RKO (cell line): ENCODE results near the gene BTF3.
A peak's percentile ranks its signal among the peaks of the same experiment; 100 is the strongest.

Experiments used
- DNase-seq: peaks from one replicate; pipeline ENCODE4 v3.0.0-alpha.2; 2016; ENCODE audit warnings: low spot score

Gene BTF3

GRCh38 chr5:73525606-73526203 is 27.5 kb downstream of the BTF3 start:
- no peak for DNase-seq

GRCh38 chr5:73528248-73528647 is 30.0 kb downstream of the BTF3 start:
- DNase-seq: no peak

DNA sequence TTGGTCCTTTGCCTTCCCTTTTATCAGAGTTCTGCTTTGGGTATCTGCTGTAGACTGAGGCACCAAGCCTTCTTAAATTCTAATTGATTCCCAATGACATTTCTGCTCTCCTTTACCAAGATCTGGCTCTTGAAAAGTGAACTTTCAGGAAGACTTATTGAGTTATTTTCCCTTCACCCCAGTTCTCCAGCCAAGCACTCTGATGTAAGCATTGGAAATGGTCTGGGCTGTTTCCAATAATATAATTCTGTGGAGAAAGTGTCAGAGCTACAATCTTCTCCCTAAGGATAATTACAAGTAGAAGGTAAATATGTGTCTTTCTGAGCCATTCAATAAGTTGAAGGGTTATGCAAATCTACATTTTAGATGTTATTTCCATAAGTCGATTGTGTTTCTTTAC is 30.8 kb downstream of the BTF3 start:
- DNase-seq: no peak

DNA sequence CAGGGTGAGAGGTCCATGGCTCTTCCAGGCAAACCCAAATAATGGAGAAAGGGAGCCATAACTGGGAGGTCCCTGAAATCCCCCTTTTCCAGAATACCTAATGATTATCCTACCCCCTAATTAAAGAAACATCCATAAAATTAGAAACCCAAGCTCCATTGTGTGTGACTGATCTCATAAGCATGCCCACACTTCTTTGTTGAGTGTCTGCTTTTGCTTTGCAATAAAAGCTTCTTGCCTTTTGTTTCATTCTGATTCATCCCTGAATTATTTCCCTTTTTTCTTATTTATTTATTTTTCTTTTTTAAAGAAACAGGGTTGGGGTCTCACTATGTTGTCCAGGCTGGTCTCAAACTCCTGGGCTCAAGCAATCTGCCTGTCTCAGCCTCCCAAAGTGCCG is 33.1 kb downstream of the BTF3 start:
- DNase-seq: peak; percentile 20

DNA sequence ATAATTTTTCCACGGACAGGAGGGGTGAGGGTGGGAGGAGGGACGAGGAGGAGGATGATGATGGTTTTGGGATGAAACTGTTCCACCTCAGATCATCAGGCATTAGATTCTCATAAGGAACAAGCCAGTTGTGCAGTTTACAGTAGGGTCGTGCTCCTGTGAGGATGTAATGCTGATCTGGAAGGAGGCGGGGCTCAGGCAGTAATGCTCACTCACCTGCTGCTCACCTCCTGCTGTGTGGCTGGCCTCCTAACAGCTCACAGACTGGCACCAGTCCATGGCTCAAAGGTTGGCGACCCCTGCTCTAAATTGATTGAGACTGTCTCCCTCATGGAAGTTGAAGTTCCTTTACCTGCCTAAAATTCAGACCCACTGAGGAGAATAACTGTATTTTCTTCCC is 34.0 kb downstream of the BTF3 start:
- no peak for DNase-seq

GRCh38 chr5:73534011-73534644 is 35.9 kb downstream of the BTF3 start:
- peak; percentile 21 for DNase-seq

DNA sequence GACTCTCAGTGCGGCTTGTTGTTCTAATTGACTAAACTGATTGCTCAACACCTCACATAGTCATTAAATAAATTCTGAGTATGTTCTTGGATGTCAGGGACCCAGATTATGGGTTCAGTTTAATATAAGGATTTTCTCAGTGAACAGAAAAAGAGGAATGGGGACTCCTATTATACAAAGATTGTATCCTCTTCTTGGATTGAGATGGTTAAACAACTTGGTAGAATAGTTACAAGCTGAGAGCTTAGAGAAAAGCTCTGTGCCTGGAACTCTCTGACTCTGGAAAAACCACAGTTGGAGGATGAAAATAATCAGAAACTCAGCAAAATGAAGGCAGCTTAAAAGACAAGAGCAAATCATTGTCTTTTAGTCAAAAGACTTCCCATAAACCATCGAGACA is 36.7 kb downstream of the BTF3 start:
- DNase-seq: no peak

- no peak for DNase-seq
Observed at GRCh38 chr5:73539730-73540129, 41.5 kb downstream of the BTF3 start.

DNA sequence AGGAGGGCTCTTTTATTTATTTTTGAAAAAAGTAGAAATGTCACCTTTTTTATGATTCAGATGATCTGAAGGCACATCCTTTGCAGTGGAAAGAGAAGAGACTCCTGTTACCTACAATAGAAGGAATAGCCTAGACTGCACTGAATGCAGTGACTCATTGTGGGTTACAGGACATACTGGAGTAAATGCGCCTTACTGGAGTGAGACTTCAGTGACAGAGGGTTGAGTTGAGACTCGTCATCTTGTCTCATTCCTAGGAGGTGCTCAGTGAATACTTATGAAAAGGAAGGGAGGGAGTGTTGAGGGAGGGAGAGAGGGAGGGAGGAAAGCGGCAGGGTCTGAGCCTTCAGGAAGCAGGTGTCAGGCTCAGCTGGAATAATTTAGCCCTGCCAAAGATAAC is 42.0 kb downstream of the BTF3 start:
- peak; percentile 91 for DNase-seq

- no peak for DNase-seq
Observed at GRCh38 chr5:73542020-73542419, 43.8 kb downstream of the BTF3 start.

DNA sequence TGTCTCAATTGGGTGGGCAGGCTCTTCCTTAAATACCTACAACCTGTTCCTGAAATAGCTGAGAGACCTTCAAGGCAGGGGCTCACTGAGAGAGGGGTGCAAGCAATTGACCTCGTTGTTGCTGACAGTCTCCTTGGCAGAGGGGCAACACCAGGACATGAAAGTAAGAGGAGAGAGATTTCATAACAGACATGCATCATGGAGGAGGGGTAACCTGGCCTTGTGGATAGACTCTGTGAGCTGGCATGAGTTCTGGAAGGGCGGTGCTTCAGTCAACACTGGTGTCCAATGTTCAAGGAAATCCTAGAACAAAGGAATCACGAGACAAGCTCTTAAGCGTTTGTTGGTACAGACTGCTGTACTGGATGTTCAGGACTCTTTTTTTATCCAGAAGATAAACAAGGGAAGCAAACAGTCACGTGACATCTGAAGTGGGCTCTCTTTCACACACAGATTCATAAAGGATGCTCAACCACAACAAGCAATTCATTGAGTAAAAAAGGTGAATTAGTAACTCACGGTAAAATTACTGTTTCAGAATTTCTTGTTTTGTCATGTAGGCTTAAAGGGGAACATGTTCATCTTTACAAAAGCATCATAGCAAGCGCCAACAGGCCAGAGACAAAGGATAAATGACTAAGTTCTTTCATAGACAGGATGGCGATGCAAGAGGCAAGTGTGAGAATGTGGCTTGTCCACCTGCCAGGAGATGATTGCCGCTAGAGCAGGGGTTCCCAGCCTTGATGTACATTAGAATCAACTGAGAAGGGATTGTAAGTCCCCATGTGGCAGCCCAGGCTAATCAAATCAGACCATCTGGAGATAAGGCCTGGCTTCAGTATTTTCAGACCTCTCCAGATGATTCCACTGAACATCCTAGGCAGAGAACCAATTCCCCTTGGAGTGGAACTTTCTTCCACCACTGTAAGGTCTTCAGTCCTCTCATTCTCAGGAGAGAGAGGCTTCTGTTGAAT is 46.5 kb downstream of the BTF3 start:
- no peak for DNase-seq

DNA sequence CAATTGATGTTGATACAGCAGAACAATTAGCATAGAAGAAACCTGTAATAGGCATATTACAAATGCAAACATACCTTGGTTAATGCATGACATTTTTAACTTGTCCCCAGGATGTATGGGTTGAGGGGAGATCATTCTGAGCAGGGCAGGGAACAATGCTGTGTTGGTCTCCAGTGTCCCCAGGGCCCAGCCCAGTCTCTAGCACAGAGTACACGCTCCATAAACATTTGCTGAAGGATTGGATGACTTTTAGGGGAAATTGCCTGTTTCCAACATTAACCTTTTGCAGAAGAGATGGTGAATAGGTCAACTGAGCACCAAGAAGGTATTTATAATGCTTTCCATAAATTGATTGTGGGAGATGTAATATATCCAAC is 47.1 kb downstream of the BTF3 start:
- DNase-seq: no peak

GRCh38 chr5:73550016-73550415 is 51.8 kb downstream of the BTF3 start:
- no peak for DNase-seq

- DNase-seq: no peak
Observed at GRCh38 chr5:73552642-73553041, 54.4 kb downstream of the BTF3 start.
